Endothelial cell of umbilical vein (primary cell): ENCODE measurements around the gene MACROD2.

ENCODE experiments used
- CTCF ChIP-seq, 2 donors: IDR thresholded peaks; 1 replicate in 1 of 2; 2 replicates in 1 of 2; pipeline ENCODE4 v1.5.1; 2011; ENCODE audit warnings: low read length in 2 of 2, mild to moderate bottlenecking in 2 of 2, moderate library complexity in 2 of 2, control low read depth in 1 of 2, inconsistent platforms in 1 of 2, low read depth in 1 of 2; ENCODE audit not compliant: insufficient read depth in 1 of 2; ENCODE audit errors: extremely low read depth in 1 of 2
- EZH2 ChIP-seq: IDR thresholded peaks from 2 replicates; pipeline ENCODE4 v1.6.1; 2012; ENCODE audit warnings: borderline replicate concordance, low read depth, mild to moderate bottlenecking, moderate library complexity, low read length, inconsistent platforms; ENCODE audit not compliant: severe bottlenecking
- POLR2A ChIP-seq: IDR thresholded peaks from 2 replicates; pipeline ENCODE4 v1.6.1; 2012; ENCODE audit warnings: low read depth, mild to moderate bottlenecking, control low read depth, low read length
- POLR2AphosphoS5 ChIP-seq: IDR thresholded peaks from 2 replicates; pipeline ENCODE4 v1.6.1; 2012; ENCODE audit warnings: low read depth, mild to moderate bottlenecking, control low read depth, low read length, moderate library complexity; ENCODE audit not compliant: insufficient read depth

GRCh38 chr20:15317546-15318232 lies 1322.4 kb downstream of the MACROD2 start:
- TF ChIP-seq POLR2A (no peak), POLR2AphosphoS5 (no peak), EZH2 (no peak), CTCF (IDR thresholded peaks at IDR 0.05; ENCODE audit: extremely low read depth in 1 of 2, insufficient read depth in 1 of 2, low read depth in 1 of 2, low read length in 2 of 2) (no peak)
